Measurements from ENCODE around the gene TMEM132E.

DNA sequence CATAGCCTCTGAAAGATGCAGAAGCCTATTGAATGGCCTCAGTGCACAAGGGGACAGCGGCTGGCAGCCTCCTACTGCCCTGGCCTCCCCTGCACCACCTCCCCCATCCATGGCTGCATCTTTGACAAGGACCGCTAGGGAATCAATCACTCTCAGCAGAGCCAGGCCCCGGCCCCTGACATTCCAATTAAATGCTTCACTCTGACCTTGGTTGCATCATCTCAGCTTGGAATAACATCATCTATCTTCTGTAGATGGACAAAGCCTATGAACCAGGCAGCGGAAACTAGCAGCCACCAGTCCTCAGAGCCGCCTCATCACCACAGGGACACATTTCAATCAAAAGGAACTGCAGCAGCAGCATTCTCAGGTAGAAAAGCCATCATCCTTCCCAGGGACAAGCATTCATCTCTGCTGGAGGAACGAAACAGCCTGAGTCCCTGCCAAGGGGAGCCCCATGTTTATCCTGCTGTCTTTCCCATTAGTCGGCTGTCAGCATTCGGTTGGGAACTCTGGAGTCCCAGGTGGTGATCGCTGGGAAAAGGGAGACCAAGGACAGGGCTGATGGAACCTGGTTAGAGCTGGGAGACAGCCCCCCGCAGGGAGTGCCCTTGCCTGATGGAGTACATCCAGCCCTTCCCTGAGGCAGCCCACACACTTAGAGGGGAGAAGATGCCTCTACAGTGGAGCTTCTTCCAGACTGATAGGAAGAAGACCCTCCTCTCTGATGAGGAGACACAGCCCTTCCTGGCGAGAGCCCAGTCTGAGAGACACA, 11.5 kb upstream of the TMEM132E start:
- TF ChIP-seq RCOR1 (IDR thresholded peaks at IDR 0.05; ENCODE audit: insufficient replicate concordance, low read length): no peak
- TF ChIP-seq, protein P1, sequence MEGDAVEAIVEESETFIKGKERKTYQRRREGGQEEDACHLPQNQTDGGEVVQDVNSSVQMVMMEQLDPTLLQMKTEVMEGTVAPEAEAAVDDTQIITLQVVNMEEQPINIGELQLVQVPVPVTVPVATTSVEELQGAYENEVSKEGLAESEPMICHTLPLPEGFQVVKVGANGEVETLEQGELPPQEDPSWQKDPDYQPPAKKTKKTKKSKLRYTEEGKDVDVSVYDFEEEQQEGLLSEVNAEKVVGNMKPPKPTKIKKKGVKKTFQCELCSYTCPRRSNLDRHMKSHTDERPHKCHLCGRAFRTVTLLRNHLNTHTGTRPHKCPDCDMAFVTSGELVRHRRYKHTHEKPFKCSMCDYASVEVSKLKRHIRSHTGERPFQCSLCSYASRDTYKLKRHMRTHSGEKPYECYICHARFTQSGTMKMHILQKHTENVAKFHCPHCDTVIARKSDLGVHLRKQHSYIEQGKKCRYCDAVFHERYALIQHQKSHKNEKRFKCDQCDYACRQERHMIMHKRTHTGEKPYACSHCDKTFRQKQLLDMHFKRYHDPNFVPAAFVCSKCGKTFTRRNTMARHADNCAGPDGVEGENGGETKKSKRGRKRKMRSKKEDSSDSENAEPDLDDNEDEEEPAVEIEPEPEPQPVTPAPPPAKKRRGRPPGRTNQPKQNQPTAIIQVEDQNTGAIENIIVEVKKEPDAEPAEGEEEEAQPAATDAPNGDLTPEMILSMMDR (conservative IDR thresholded peaks at IDR 0.05; ENCODE audit: low read depth, low read length): no peak
- TF ChIP-seq POLR2A (IDR thresholded peaks at IDR 0.05; ENCODE audit: low read depth, low read length): no peak
- TF ChIP-seq, protein P2, sequence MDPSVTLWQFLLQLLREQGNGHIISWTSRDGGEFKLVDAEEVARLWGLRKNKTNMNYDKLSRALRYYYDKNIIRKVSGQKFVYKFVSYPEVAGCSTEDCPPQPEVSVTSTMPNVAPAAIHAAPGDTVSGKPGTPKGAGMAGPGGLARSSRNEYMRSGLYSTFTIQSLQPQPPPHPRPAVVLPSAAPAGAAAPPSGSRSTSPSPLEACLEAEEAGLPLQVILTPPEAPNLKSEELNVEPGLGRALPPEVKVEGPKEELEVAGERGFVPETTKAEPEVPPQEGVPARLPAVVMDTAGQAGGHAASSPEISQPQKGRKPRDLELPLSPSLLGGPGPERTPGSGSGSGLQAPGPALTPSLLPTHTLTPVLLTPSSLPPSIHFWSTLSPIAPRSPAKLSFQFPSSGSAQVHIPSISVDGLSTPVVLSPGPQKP (IDR thresholded peaks at IDR 0.05; ENCODE audit: borderline replicate concordance, low read depth, low read length): no peak
- no peak for TF ChIP-seq FOS (IDR thresholded peaks at IDR 0.05; ENCODE audit: low read depth, low read length)
- no peak for TF ChIP-seq RAD21 (IDR thresholded peaks at IDR 0.05; ENCODE audit: low read length)
- no peak for TF ChIP-seq MAZ (IDR thresholded peaks at IDR 0.05; ENCODE audit: borderline replicate concordance, low read depth, low read length)
- TF ChIP-seq, protein P3, sequence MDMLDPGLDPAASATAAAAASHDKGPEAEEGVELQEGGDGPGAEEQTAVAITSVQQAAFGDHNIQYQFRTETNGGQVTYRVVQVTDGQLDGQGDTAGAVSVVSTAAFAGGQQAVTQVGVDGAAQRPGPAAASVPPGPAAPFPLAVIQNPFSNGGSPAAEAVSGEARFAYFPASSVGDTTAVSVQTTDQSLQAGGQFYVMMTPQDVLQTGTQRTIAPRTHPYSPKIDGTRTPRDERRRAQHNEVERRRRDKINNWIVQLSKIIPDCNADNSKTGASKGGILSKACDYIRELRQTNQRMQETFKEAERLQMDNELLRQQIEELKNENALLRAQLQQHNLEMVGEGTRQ (IDR thresholded peaks at IDR 0.05; ENCODE audit: low read depth, low read length): no peak
- TF ChIP-seq CEBPB (IDR thresholded peaks at IDR 0.05; ENCODE audit: low read depth, low read length): 0 out of 2 replicates have a peak, but pooled peaks have one; percentile 39
- no peak for TF ChIP-seq MAFK (IDR thresholded peaks at IDR 0.05; ENCODE audit: low read depth, low read length)
- no peak for TF ChIP-seq BHLHE40 (IDR thresholded peaks at IDR 0.05; ENCODE audit: low read depth, low read length)

Data from IMR-90 (cell line).